HG03280 (cell line): ENCODE data around the gene DHX8.

Source experiments
- ATAC-seq: cut with Tn5 transposase; IDR thresholded peaks from one replicate; pipeline ENCODE4 v1.9.1; 2021; ENCODE audit warnings: mild to moderate bottlenecking, moderate library complexity; ENCODE audit not compliant: unreplicated experiment

The DHX8 gene

DNA sequence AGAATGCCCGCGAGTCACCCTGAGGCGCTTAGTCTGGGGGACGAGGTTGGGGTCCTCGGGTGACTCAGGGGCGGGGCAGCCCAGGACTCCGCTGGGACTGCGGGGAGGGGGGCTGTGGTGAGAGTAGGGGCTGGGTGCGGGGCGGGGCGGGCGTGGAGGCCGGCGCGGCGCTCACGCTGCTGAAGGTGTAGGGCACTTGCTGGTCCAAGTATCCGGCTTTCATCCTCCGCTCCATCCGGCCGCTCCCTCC is 61.5 kb downstream of the DHX8 start:
- ATAC-seq: no peak

DNA sequence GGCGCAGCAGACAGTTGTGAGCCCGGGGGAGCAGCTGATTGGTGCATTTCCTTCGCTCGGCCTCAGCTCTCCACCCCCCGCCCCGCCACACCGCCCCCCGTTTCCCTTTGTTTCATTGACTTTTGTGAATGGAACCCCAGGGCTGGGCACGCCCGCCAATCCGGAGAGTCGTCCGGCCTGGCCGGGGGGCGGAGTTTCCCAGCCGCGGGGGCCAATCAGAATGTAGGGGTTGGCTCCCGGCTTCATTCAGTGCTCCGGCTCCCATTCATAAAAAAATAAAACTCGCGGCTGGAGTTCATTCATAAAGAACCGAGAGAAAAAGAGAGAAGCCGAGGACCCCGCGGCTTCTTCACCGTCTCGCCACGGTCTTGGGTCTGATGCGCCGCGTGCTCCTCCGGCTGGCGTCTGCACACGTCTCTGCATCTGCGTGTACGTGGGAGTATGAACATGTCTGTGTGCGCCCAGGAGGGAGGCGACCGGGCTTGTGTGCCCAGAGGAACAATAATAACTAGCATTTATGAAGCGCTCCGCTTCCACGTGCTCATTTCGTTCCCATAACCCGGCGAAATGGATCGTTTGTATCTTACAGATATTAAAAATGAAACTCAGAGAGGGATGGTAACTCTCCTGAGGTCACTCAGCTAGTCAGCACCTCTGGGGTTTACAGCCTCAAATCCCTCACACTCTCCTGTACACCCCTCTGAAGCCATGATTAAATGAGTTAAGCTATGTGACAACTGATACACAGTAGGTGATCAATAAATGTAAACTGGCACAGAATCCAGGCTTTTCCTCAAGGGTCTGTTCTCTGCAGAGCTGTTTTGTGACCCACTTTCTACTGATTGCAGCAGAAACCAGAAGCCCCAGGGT is 62.8 kb downstream of the DHX8 start, which contains the start of gene ETV4:
TSS of gene ETV4 (minus strand) at position 22 of the 870 bp plus-strand sequence. CDS start 723 bp downstream, outside the sequence.
- peak; percentile 84 for ATAC-seq

DNA sequence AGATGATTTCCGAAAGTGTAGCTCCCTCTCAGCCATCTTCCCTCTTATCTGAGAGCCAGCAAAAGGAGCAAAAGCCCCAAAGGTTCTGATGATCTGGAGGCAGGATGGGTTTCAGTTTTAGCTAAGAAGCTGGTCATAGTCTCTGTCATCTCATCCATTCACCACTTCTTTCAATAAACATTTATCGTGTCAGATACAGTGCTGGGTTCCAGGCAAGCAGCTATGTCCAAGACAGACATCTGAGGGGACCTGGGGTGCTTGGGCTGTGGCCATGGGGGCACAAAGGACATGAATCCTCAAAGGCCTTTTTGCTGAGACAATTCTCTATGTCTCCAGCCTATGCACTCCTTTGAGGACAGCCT is 63.4 kb downstream of the DHX8 start:
- ATAC-seq: no peak

DNA sequence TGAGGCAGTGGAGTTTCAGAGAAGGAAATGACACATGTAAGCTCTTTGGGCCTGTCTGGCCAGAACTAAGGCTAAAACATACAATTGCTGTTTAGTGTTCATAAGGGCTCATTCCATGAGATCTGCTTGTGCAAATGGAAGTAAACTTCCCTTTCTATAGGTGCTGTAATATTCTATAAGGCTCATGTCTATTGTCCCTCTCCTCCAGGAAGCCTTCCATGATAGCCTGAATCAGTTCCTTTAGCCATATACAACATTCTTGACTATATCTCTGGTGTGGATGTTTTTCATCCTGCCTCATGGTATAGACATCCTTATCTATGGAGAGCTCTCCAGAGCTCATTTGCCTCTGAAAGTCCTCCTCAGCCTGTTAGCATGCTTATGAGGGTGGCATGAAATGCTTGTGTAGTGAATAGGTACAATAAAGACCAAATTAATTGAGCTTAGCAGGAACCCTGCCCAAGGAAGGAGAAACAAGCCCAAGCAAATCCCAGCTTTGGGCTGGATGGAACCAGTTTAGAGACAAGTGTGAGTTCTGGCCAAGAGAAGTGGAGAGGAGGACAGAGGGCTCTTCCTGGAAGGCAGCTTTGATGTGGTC is 64.0 kb downstream of the DHX8 start:
- ATAC-seq: no peak

DNA sequence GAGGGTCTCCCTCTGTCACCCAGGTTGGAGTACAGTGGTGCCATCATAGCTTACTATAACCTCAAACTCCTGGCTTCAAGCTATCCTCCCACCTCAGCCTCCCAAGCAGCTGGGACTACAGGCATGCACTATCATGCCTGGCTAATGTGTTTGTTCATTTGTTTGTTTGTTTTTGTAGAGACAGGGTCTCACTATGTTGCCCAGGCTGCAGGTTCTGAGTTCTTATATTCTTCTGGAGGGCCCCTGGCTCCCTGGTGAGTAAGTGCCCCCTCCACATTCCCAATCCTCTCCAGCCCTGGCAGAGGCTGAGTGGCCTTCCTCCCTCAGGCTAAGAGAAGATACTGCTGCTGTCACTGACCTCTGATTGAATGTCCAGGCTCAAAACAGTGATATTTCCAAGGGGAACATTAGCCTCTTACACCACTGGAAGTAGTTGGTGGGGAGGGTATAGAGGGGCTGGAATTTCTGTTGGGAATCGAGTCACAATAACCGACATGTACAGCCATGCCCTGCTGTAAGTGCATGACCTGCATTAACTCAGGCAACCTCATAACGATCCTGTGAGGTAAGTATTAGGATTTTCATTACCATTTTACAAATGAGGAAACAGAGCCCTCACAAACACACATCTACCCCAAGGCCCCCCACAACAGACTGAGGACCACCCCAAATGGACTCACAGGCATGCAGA is 65.1 kb downstream of the DHX8 start:
- no peak for ATAC-seq

DNA sequence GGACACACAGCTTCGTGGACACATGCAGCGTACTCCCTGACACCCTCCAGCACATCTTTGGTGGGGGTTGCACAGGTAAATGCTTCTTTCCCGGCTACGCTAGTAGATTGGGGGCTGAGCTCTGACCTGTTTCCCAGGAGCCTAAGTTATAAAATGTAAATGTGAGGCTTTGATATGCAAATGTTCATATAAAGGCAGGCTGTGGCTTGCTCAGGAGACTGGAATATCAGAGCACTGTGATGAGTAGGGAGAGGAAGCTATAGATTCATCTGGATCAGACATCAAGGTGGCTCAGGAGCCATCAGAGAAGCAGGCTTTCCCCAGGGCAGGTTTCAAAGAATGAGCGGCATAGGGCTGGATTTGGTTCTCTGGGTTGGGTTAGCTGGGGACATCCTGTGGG is 65.7 kb downstream of the DHX8 start:
- no peak for ATAC-seq

DNA sequence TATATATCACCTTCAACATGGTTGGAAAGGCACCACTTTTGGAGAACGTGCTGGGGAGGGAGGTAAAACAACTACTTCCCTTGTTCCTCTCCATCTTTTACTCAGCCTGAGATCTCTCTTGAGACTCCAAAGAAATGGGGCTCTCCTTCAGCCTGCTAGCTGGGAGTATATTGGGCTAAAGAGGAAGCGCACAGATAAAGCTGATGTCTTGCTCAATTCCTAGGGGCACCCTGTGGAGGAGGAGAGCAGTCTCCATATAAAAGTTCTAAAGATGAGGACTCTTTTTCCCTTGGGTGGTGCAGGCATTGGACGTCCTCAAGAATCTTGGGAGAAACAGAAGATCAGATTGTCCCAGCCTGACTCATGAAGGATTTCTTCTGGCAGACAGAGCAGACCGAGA is 67.0 kb downstream of the DHX8 start:
- ATAC-seq: no peak

DNA sequence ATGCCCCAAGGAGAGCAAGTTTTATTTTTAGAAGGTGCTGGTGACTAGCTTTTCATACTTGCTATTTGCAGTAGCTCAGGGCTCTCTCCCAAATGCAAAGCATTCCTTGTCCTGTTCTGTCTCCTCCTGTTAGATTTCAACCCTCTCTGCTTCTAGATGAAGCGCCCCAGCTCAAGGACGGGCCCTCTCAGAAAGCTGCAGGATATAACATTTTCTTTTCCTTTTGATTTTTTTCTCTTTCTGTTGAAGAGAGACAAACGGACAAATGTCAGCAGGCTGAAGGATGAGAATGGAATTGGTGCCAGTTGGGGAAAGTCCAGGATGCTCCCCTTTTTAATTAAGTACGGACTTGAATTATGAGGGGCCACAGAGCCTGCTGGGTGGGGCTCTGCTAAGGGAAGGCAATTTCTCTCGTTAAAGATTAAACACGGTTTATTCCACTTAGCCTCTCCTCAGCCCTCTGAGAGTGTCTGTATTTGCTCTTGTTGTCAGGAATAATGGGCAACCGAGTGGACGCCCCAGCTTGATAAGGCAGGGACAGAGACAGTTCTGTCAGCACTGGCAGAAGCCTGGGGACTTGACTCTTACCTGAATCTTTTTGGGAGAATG is 68.6 kb downstream of the DHX8 start:
- no peak for ATAC-seq

DNA sequence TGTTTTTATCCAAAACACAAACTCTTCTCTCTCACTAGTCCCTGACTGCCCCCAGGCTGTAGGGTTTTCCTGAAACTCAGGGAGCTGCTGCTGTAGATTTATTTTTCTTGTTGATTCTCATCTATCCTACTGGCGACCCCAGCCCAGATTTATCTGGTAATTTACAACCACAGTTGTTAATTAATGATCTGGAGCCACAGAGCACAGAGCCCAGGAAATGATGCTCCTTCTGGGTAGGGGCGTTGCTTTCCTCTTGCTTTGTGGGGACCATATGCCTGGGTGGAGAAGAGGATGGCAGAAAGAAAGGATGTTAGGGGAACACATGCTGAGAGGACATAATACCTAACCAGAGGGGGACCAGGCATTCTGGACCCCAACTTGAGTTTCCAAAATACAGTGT is 69.8 kb downstream of the DHX8 start:
- no peak for ATAC-seq

DNA sequence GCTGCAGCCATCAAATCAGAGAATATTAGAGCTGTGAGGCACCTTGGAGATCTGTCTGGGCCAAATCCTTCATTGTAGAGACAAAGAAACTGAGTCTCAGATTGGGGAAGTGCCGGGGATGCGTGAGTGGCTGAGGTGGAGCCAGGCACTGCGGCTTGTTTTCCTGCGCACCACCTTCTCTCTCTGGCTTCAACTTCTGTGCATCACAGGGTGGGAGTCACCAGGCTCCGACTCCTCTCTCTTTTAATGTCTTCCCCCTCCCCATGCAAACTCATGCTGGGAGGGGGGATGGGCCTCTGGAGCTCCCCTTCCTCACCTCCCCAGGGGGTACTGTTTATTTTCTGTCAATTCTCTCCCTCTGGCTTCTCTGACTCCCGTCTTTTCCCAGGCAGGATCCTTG is 71.1 kb downstream of the DHX8 start:
- ATAC-seq: no peak

DNA sequence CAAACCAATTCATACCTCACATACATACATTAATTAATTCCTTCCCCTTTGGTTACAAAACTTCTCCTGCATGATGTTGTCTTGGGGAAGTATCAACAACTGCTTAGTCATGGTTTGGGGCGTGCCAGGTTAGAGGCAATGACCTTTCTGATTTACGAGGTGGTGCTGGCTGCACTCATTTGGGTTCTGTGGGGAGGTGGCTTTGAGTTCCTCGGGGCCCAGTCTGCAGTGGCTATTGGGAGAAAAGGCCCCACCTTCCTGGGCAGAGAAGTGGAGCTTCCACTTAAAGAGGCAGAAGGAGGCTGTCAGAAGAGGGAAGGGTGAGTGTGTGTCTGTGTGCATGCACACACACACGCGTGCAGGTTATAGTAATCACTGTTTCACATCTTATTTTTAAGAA is 72.5 kb downstream of the DHX8 start:
- no peak for ATAC-seq

DNA sequence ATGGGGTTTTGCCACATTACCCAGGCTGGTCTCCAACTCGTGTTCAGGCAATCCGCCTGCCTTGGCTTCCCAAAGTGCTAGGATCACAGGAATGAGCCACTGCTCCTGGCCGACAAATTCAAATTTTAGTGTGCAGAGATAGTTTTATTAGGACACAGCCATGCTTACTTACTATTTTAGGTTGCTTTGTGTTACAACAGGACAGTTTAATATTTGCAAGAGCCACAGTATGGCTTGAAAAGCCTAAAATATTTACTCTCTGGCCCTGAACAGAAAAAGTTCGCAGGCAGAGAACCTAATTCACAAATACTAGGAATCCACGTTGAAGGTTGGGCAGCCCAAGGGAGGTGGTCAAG is 75.0 kb downstream of the DHX8 start:
- no peak for ATAC-seq

DNA sequence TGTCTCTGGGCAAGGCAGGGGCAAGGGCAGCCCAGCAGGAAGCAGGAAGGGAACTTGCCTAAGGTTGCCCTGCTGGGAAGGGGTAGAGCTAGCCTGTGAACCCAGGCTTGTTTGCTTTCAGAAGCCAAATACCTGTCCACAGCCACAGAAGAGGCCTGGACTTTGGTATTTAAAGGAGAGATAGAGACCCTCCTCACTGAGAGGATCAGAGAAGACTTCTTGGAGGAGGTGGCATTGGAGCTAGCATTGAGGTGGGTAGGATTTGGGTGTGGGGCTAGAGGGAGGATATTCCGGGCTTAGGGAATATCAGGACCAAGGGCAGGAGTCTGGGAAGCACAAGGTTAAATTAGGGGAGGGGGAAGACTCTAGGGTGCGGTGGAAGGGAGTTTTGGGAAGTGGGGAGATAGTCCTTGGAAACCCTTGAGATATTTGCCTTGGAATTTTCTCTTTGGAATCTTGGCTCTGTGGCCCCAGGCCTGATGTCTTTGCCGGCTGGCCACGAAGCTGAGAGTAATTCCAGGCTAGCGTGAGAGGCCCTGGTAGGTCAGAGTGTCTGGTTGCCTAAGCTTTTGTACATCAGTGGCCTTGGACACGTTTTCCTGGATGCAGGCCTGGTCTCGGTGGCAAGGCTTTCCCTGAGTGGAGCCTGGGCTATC is 75.5 kb downstream of the DHX8 start:
- ATAC-seq: no peak

DNA sequence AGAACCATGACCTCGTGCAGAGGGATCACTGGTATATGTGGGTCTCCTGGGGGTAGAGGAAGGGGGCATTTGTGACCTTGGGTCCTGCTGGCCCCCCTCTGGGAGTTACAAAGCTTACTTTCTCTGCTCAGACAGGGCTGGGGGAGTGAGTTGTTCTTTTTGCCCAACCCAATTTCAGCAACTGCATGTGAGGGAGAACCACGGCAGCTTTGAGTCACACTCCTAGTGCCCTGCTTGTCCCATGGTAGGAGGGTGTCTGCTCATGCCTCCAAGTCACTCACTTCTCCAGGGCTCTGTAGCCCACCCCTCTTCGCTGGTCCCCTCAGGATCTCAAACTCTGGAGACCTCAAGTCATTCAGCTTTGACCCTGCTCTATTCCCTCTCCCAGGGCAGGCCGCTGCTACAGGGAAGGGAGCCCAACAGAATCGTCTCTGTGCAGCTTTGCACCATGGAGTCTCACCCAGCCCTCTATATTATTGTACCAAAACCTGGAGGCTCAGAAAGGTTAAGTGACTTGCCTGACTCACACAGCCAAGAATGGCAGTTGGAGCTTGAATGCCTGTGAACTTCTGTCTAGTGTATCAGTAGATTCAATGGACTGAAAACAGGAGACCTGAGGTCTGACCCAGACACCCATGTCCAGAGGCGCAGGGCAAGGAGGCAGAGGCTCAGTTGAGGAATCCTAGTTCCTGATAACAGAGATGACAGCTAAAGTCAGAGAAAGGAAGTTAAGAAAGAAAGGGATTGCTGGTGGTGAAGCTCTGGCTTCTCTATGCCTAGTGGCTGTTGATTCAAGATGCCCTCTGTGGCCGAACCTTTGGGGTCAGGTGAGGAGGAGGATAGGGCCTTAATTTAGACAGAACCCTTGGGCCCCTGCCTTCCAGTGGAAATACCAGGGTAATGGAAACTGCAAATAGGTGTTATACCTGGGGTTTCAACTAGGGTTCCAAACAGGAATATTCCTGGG is 77.0 kb downstream of the DHX8 start:
- ATAC-seq: no peak

DNA sequence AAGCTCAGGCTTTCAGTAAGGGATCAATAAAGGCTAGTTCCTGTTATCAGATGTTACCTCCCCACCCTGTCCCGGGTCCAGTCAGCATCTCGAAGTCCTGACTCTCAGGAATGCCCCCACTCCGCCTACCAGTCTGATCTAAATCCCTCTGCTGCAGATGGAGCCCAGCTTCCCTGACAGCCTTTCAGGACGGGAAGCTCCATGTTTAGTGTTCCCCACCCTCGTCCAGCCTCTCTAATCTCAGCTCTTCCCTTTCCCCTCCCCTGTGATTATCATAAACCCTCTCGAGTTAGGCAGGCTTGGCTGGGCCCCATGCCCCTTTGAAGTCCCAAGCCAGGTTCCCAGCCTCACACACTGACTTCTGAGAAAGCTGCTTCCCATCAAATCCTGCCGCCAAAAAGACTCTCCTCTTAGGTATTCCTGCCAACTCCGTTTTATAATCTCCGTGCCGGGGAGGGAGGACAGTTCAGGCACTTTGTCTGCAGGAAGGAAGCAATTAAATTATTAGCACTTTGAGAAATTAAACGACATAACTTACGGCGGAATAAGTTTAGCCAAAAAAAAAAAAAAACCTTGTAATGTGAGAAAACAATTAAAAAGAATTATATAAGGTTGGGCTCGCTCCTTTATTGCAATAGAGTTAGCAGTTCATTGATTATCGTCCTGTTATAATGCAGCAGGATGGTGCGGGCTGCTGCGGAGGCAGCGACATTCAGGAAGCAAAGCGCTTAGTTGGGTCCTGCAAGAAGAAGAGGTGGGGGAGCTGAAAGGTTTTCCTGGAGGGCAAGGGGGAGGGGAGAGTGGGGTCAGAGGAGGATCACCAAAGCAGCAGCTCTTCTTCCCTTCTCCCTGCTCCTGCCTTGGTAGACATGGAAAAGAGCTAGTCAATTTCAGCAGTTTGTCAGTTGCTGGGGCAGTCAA is 79.2 kb downstream of the DHX8 start:
- no peak for ATAC-seq

DNA sequence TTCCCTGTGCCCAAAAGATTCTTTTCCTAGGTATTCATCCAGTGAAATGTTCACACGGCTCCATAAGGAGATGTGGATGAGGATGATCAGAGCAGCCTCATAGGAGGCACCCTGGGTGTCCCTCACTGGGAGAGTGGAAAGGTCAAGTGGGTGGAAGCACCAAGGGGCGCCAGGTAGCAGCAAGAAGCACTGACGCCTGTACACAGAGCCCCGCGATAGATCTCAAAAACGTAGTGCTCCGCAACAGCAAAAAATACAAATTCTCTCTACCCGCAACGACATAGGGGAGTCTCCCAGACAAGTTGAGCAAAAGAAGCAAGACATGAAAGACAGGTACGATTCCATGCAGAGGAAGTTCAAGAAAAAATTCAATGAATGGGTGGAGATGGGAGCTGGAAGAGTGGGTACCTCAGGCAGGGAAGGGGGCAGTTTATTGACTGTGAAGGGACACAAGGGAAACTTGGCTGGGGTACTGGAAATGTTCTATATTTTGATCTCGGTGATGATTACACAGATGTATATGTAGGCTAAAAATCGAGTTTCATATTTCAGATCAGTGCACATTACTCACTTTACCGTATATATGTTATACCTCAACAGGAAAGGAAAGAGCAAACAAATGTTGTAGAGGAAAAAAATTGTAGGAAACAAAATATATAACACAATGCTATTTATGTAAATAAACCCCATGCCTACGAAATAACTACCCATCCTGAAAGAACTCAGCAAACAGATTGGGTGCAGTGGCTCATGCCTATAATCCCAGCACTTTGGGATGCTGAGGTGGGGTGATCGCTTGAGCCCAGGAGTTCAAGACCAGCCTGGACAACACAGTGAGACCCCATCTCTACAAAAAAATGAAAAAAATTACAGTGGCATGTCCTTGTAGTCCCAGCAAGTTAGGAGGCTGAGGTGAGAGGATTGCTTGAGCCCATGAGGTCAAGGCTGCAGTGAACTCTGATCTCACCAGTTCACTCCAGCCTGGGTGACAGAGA is 80.1 kb downstream of the DHX8 start:
- ATAC-seq: no peak

DNA sequence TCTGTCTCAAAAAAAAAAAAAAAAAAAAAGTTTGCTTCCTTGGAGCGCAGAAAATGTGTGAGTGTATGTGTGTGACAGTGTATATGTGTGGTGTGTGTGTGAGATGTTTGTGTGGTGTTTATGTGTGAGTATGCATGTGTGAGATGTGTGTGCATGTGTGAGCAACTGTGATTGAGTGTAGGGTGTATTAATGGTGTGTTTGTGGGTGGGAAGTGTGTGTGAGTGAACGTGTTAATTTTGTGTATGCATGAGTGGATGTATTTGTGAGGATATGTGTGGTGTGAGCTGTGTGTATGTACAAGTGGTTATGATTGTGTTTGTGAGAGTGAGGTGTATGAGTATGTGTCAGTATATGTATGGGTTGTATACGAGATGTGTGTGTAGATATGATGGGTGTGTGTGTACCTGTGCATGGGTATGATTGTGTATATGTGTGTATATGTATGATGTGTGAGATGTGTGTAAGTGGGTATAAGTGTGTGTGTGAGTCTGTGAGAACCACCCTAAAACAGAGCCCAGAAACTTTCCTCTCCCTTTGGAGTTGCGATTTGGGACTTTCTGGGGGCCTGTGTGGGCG is 84.8 kb downstream of the DHX8 start:
- no peak for ATAC-seq

DNA sequence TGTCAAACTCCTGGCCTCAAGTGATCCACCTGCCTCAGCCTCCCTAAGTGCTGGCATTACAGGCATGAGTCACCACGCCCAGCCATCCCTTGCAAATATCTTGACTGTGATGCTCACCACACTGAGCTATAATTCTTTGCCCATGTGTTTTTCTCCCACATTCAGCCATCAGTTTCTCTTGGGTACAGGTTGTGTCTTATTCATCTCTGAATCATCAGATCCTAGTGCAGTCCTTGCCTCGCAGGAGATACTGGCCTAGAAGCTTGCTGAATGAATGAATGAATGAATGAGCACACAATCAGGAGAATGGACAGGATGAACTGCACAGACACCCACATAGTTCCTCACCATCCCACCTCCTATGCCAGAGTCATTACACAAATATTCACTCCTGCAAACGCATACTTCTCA is 86.7 kb downstream of the DHX8 start:
- no peak for ATAC-seq
